IPS DF 4.7 (cell line): ENCODE measurements around the gene AGAP1.

Experiments used
- DNase-seq: peaks from one replicate; pipeline ENCODE4 v3.0.0-alpha.2; 2013; ENCODE audit warnings: low spot score; ENCODE audit errors: extremely low read depth

The AGAP1 gene

GRCh38 chr2:235486729-235487128, 7.1 kb upstream of the AGAP1 start:
- no peak for DNase-seq

GRCh38 chr2:235489897-235490296, 3.9 kb upstream of the AGAP1 start:
- DNase-seq = no peak

GRCh38 chr2:235492850-235493344, 946 bp upstream of the AGAP1 start:
- DNase-seq = no peak

GRCh38 chr2:235493402-235493774, 455 bp upstream of the AGAP1 start:
- DNase-seq = no peak

- no peak for DNase-seq
Measured at GRCh38 chr2:235494716-235495372, 1.0 kb downstream of the AGAP1 start.

- DNase-seq = no peak
Measured at GRCh38 chr2:235495373-235496238, 1.8 kb downstream of the AGAP1 start.

- no peak for DNase-seq
Measured at GRCh38 chr2:235496239-235496621, 2.4 kb downstream of the AGAP1 start.

GRCh38 chr2:235497096-235497495, 3.3 kb downstream of the AGAP1 start:
- DNase-seq = no peak

- no peak for DNase-seq
Measured at GRCh38 chr2:235498541-235498940, 4.7 kb downstream of the AGAP1 start.

- no peak for DNase-seq
Measured at GRCh38 chr2:235498946-235499812, 5.3 kb downstream of the AGAP1 start.

GRCh38 chr2:235500110-235500760, 6.4 kb downstream of the AGAP1 start:
- DNase-seq = no peak

- DNase-seq = no peak
Measured at GRCh38 chr2:235500761-235501672, 7.2 kb downstream of the AGAP1 start.

GRCh38 chr2:235501673-235502031, 7.8 kb downstream of the AGAP1 start:
- no peak for DNase-seq

GRCh38 chr2:235502336-235502735, 8.5 kb downstream of the AGAP1 start:
- DNase-seq = no peak

- DNase-seq = no peak
Measured at GRCh38 chr2:235504441-235505180, 10.8 kb downstream of the AGAP1 start.

GRCh38 chr2:235505181-235505741, 11.4 kb downstream of the AGAP1 start:
- no peak for DNase-seq

GRCh38 chr2:235506291-235506996, 12.6 kb downstream of the AGAP1 start:
- no peak for DNase-seq

GRCh38 chr2:235506997-235507615, 13.3 kb downstream of the AGAP1 start:
- no peak for DNase-seq
